Upper lobe of left lung (tissue), 6 donors: Measurements from ENCODE around the gene DR1. TPM values are rescaled to one million over a fixed set of nuclear protein-coding genes. Genes with fewer than 3 reads are reported as not detected.

Experiments
- ATAC-seq, 2 donors: fragments of 200-7000 bp; cut with Tn5 transposase; one replicate each; pipeline ENCODE4 v1.9.1; 2022; ENCODE audit warnings: mild to moderate bottlenecking in 2 of 2, moderate library complexity in 2 of 2; ENCODE audit not compliant: low FRiP score in 2 of 2
- DNase-seq, 2 donors: peaks; one replicate each; pipeline ENCODE4 v3.0.0-alpha.2; 2019 to 2020
- H3K27ac ChIP-seq, 4 donors: fragments of 200-600 bp; sonication (generic); one replicate each; pipeline ENCODE4 v1.5.1; 2016 to 2019
- H3K27me3 ChIP-seq, 4 donors: fragments of 200-600 bp; sonication (generic); one replicate each; pipeline ENCODE4 v1.5.1; 2017 to 2019
- H3K36me3 ChIP-seq, 4 donors: fragments of 200-600 bp; sonication (generic); one replicate each; pipeline ENCODE4 v1.5.1; 2016 to 2019
- H3K4me1 ChIP-seq, 4 donors: fragments of 200-600 bp; sonication (generic); one replicate each; pipeline ENCODE4 v1.5.1; 2018 to 2019
- H3K4me3 ChIP-seq, 4 donors: fragments of 200-600 bp; sonication (generic); one replicate each; pipeline ENCODE4 v1.5.1; 2017 to 2019; ENCODE audit warnings: mild to moderate bottlenecking in 2 of 4, moderate library complexity in 1 of 4
- H3K9me3 ChIP-seq, 4 donors: fragments of 200-600 bp; sonication (generic); one replicate each; pipeline ENCODE4 v1.5.1; 2018 to 2019
- CTCF ChIP-seq, 6 experiments: fragments of 450-650 bp in 4 of 6; fragments of 200-600 bp in 2 of 6; sonication (generic) in 2 of 6; IDR thresholded peaks; one replicate each; pipeline ENCODE4 v1.5.1; 2016 to 2019; ENCODE audit warnings: antibody characterized with exemption in 6 of 6
- EP300 ChIP-seq, 4 donors: sonication (generic); formaldehyde crosslinking; IDR thresholded peaks; one replicate each; pipeline ENCODE4 v1.5.1; 2017; ENCODE audit warnings: antibody characterized with exemption in 4 of 4, control low read depth in 2 of 4
- POLR2A ChIP-seq, 4 donors: fragments of 450-650 bp; IDR thresholded peaks; one replicate each; pipeline ENCODE4 v1.5.1; 2016 to 2017; ENCODE audit warnings: antibody characterized with exemption in 4 of 4, mild to moderate bottlenecking in 2 of 4
- POLR2AphosphoS5 ChIP-seq, 2 donors: sonication (generic); formaldehyde crosslinking; IDR thresholded peaks; one replicate each; pipeline ENCODE4 v1.5.1; 2017; ENCODE audit warnings: antibody characterized with exemption in 2 of 2
- WGBS, 2 donors: methylation state at CpG; one replicate each; pipeline ENCODE4 v1.1.5; 2017 to 2018; 5-methylcytosine and 5-hydroxymethylcytosine counted together
- total RNA-seq, 6 donors: library from RNA; depleted of rRNA in 4 of 6; stranded (reverse); fragments of >200 nt in 4 of 6; gene quantifications; one replicate each; pipeline versions ENCODE4 v1.1.0 to v1.2.1, GENCODE V29; 2016 to 2021
- donor health status: DM: no; HTN: no; CAD: no; lungs with moderate emphysema.
- donor health status: DM: no; HTN: yes; CAD: no; lungs with severe emphysema.

DR1 gene
- 10 to 100 TPM; 12.6 to 50.0 (median 41.3) TPM for total RNA-seq

GRCh38 chr1:93345633-93346420 is at the start of gene DR1:
Gene DR1 (plus strand): TSS chr1:93345907. CDS start chr1:93346646, 739 bp downstream.
- WGBS, 2 donors, result 0 to 1% methylated on average over 9 to 32 of the region's 80 CpGs
- Histone ChIP-seq H3K4me1 (peaks cover 21 to 36% (median 26%) of the 10 kb centered on the region in 4 donors), H3K27me3 (no peaks in the 10 kb centered on the region), H3K4me3 (peak within 1 kb of the TSS; percentile 78 to 98 (median 86)), H3K9me3 (no peaks in the 10 kb centered on the region), H3K36me3 (no peaks in the 10 kb centered on the region), H3K27ac (peak within 1 kb of the TSS; percentile 93 to 98 (median 98))
- DNase-seq, result peak; percentile 92 to 98
- TF ChIP-seq POLR2A (IDR thresholded peaks at IDR 0.05) (peak in 3 of 4 donors; percentile 65 to 95 (median 94)), EP300 (IDR thresholded peaks at IDR 0.05) (peak in 2 of 4 donors; percentile 76 to 83), CTCF (IDR thresholded peaks at IDR 0.05) (peak in 2 of 6 experiments; percentile 5 to 28), POLR2AphosphoS5 (IDR thresholded peaks at IDR 0.05) (peak; percentile 97 to 99)
- ATAC-seq, result peak; percentile 98 to 99

GRCh38 chr1:93296555-93297154 is 49.1 kb upstream of the DR1 start:
- ATAC-seq, result no peak
- no peak for TF ChIP-seq EP300 (IDR thresholded peaks at IDR 0.05)
- no peak for TF ChIP-seq POLR2AphosphoS5 (IDR thresholded peaks at IDR 0.05)
- no peak for TF ChIP-seq POLR2A (IDR thresholded peaks at IDR 0.05)
- TF ChIP-seq CTCF (IDR thresholded peaks at IDR 0.05), result no peak
- H3K27me3 ChIP-seq, result no peaks in the 10 kb centered on the region

GRCh38 chr1:93301131-93301530 is 44.6 kb upstream of the DR1 start:
- TF ChIP-seq POLR2AphosphoS5 (IDR thresholded peaks at IDR 0.05), result no peak
- no peak for TF ChIP-seq EP300 (IDR thresholded peaks at IDR 0.05)
- ATAC-seq (no peak), DNase-seq (no peak)
- Histone ChIP-seq H3K27me3 (no peaks in the 10 kb centered on the region), H3K27ac (no peak overlapping the region), H3K36me3 (no peaks in the 10 kb centered on the region), H3K4me3 (no peak overlapping the region), H3K9me3 (no peaks in the 10 kb centered on the region), H3K4me1 (no peaks in the 10 kb centered on the region)
- WGBS, 2 donors, result 58 to 81% methylated on average over 1 of the region's 1 CpG

More at GRCh38 chr1:93296555-93297154, 49.1 kb upstream of the DR1 start:
- Histone ChIP-seq H3K9me3 (no peaks in the 10 kb centered on the region), H3K4me3 (no peak overlapping the region), H3K36me3 (no peaks in the 10 kb centered on the region), H3K27ac (no peak overlapping the region), H3K4me1 (no peaks in the 10 kb centered on the region)
- 74 to 83% methylated on average over 3 of the region's 3 CpGs for WGBS, 2 donors
- DNase-seq, result no peak

GRCh38 chr1:93302078-93302477 is 43.6 kb upstream of the DR1 start:
- H3K27ac ChIP-seq, result no peak overlapping the region
- H3K4me1 ChIP-seq, result no peaks in the 10 kb centered on the region
- no peak overlapping the region for H3K4me3 ChIP-seq
- 85 to 86% methylated on average over 5 of the region's 5 CpGs for WGBS, 2 donors
- DNase-seq (no peak), ATAC-seq (no peak)
- no peaks in the 10 kb centered on the region for H3K9me3 ChIP-seq
- no peaks in the 10 kb centered on the region for H3K27me3 ChIP-seq
- TF ChIP-seq CTCF (IDR thresholded peaks at IDR 0.05) (no peak), POLR2AphosphoS5 (IDR thresholded peaks at IDR 0.05) (no peak), POLR2A (IDR thresholded peaks at IDR 0.05) (no peak), EP300 (IDR thresholded peaks at IDR 0.05) (no peak)
- H3K36me3 ChIP-seq, result no peaks in the 10 kb centered on the region

- no peaks in the 10 kb centered on the region for H3K4me1 ChIP-seq
- ATAC-seq (peak; percentile 71 to 82), DNase-seq (peak in 1 of 2 donors; percentile 38)
- H3K27ac ChIP-seq, result no peak overlapping the region
- H3K36me3 ChIP-seq, result no peaks in the 10 kb centered on the region
- H3K9me3 ChIP-seq, result no peaks in the 10 kb centered on the region
- WGBS, 2 donors, result 16 to 21% methylated on average over 2 of the region's 2 CpGs
- no peak for TF ChIP-seq EP300 (IDR thresholded peaks at IDR 0.05)
- TF ChIP-seq POLR2A (IDR thresholded peaks at IDR 0.05), result no peak
- peak; percentile 75 to 89 (median 82) for TF ChIP-seq CTCF (IDR thresholded peaks at IDR 0.05)
- no peaks in the 10 kb centered on the region for H3K27me3 ChIP-seq
- H3K4me3 ChIP-seq, result no peak overlapping the region
Observed at GRCh38 chr1:93304716-93305138, 41.0 kb upstream of the DR1 start.
